CD4-positive, alpha-beta T cell treated with Interleukin-4 for 4 hours (primary cell): ENCODE measurements around the gene TNS1.

Source experiments
- DNase-seq: peaks from one replicate; pipeline ENCODE4 v3.0.0-alpha.2; 2020

The TNS1 gene

GRCh38 chr2:217927601-217928323 is 75.0 kb downstream of the TNS1 start:
- DNase-seq: no peak

DNA sequence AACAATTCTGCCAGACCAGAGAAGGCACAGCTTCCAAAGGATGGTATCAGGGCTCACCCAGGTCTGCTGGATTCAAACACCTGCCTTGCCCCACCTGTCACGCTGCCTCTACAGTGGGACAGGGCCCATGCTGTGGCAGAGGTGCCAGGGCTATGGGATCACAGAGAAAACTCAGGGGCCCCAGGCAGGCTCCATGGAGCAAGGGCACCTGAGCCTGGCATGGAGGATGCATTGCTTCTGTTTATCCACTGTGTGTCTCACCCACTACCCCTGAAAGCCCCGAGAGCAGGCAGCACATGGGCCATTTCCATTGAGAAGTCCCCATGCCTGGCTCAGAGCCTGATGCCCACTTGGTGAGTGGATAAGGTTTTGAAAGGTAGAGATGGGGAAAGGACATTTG is 76.0 kb downstream of the TNS1 start:
- no peak for DNase-seq

DNA sequence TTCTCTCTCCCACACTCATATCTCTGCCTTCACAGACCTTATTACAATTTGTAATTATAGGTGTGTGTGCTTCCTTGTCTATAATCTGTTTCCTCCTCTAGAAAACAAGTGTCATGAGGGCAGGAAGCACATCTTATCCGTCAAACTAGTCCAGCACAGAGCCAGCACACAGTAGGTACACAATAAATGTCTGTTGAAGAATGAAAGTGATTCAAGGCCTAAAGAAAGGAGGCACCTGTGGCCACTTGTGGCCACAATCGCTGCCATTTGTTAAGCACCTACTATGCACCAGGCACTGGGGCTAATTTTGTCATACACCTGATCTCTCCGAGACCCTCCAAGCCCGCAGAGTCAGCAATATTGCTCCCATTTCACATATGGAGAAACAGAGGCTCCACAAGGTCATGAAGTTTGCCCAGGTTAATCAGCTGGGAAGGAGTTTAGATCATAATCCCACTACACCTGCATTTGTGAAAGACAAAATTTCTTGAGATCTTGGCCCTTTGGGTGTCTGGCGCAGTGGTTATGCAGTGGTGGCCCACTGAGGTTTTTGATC is 78.4 kb downstream of the TNS1 start:
- DNase-seq: no peak

- DNase-seq: no peak
Observed at GRCh38 chr2:217923007-217923686, 79.6 kb downstream of the TNS1 start.

DNA sequence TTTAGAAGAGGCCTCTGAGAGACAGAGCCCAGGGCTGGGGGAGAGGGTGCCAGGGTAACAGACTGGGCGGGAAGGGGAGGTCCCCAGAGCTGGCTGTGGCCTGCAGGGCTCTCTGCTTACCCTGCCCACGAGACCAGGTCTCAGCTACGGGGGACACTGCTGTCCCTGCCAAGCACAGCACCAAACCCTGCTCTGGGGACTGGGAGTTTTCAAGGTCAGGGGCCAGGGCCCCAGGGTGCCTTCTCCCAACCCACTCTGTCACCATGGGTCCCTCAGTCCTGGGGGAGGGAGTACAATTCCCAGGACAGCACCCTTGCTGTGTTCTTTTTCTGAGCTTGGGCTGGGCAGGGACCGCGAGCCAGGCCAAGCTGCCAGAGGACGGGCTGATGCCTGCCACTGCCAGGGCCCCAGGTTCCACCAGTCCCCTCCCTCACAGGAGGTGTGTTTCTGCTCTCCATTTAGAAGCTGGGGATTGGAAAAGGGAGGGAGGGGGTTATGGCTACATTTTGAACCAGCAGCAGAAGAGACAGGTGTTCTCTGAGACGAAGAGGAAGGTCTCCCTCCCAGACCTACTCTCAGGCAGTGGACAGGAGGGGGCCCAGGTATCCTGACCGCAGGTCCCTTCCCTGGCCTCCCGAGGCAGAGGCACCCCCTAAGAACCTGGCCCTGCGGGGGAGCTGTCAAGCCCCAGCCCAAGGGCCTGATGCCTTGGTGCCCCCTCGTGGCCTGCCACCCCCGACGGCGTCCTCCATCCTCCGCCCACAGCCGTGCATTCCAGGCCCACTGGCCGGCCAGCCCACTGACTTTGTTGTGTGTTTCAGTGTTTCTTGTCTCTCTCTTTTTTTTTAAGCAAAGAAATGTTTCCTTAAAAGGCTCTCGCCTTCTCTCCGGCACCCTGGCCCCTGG is 80.4 kb downstream of the TNS1 start:
- no peak for DNase-seq

- DNase-seq: no peak
Observed at GRCh38 chr2:217920879-217921603, 81.8 kb downstream of the TNS1 start.

DNA sequence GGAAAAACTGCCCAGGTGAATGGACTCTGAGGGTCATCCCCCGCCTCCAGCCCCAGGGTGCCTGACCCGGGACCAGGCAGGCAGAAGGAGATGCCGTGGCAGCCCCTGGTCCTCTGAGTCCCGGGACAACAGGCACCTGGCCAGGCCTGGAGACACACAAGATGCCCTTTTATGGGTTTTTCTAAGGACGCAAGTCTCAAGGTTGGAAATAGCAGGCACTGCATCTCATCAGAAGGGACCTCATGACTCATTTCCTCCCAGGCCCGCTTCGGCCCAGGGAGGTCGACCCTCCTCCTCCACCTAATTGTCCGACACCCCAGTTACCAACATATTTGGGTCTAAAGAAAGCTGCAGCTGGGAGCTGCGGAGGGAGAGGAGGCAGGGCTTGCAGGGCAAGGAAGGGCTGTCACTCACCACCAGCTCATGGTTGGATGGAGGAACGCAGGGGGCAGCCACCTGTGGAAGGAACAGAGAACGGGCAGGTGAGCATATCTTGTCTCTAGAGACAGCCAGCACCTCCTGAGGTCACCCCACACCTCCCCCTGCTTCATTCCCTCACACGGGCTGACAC is 82.9 kb downstream of the TNS1 start:
- DNase-seq: no peak

GRCh38 chr2:217919204-217919603 is 83.6 kb downstream of the TNS1 start:
- DNase-seq: no peak

GRCh38 chr2:217918308-217919024 is 84.3 kb downstream of the TNS1 start:
- DNase-seq: no peak

DNA sequence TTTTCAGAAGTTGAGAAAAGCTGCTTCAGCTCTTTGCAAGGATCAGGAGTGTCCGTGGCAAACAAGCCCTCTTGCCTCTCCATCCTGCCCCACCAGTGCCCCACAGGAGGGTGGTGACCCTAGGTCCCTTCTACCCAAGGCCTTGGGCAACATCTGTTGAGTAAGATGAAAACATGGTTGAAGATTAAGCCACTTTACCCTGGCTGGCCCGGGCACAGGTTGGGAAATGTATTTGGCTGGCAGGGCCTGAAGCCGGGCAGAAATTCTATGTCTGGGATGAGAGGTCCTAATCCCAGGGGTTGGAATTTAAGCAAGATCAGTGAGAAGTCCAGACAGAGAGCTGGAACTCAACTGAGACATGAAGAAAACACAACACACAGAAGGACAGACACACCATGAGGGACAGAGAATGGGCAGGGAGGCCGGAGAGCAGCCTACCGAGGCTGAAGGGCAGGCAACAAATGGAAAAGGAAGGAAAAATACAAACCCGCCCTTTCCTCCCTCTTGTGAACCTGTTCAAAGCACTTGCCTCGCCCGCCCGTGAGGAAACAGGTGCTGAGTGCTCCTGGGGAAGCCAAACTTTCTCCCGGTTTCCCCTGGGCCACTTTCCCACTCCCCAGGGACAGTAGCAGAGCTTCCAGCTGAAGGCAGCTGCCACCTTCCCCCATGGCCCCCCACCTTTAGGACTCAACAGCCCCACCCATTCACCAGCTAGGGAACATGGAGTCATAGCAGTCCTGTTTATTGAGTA is 86.1 kb downstream of the TNS1 start:
- no peak for DNase-seq

- no peak for DNase-seq
Observed at GRCh38 chr2:217915706-217916105, 87.1 kb downstream of the TNS1 start.

DNA sequence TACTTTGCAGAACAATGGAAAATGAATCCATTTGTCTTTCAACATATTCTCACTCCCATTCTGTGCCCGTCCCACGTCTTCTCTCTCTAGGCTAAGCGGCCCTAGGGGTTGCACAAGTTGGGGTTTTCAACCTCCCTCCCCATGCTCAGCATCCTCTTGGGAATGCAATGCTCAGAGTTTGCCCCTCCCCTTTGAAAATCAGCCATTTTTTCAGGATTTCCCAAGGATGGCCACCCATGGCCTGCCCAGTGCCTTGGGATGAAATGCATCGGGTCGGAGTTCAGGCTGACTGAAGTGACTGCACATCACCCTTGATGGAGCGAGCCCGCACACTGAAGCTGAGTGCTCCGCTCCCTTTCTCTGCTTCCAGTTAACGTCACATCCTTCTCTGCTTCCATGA is 87.9 kb downstream of the TNS1 start:
- no peak for DNase-seq

- DNase-seq: no peak
Observed at GRCh38 chr2:217914078-217914477, 88.7 kb downstream of the TNS1 start.

DNA sequence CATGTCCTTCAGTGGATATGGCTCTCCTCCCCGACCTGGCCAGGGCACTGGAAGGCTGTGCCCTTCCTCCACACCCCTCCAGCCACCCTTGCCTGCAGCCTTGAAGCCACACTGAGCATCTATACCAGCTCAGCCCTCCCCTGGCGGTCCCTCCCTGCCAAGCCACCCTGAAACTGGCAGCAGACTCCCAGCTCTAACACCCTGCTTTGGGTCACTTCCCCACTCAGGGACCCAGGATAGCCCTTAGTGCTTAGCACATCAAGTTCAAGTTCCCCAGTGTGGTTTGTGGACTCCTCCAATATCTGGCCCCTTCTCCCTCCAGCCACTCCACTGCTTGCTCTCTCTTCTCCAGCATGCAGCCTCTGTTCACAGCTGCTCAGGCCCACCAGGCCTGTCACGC is 89.4 kb downstream of the TNS1 start:
- no peak for DNase-seq

DNA sequence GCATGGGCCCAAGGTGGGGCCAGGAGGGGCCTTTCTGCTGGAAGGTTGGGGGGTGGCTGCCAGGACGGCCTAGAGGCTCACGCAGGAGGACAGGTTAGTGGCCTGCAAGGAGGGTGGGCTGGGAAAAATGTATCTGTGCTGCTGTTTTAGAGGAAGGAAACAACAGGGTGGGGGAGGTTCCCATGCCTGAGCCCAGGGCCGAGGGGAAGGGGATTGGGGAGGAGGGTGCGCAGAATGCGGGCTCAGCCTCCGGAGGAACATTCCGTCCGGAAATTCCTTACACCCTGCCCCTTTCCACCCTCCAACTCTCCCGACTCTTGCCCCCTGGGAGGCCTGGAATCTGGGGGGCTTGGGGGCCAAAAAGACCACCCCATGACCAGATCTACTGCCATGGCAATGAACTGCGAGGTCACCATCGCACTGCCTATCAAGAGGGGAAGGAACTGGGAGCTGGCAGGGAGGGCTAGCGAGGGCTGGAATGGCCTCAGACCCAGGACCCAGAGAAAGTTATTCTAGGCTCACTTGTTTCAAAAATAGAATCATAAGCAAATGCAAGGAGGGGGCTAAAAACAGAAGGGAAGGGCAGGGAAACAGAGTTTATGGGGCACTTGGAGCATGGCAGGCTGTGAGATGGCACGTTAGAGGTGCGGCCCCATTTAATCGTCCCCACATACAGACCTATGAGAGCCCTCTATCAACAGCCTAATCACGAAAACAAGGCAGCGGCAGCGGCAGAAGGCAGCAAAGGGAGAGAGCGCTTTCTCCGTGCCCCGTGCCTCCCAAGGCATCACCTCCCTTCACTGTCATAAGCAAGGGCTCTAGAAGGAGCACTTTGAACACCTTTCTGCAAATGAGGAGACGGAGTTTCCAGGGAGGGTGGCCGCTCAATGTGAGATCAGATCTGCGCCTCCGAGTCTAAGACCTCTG is 90.4 kb downstream of the TNS1 start:
- no peak for DNase-seq

DNA sequence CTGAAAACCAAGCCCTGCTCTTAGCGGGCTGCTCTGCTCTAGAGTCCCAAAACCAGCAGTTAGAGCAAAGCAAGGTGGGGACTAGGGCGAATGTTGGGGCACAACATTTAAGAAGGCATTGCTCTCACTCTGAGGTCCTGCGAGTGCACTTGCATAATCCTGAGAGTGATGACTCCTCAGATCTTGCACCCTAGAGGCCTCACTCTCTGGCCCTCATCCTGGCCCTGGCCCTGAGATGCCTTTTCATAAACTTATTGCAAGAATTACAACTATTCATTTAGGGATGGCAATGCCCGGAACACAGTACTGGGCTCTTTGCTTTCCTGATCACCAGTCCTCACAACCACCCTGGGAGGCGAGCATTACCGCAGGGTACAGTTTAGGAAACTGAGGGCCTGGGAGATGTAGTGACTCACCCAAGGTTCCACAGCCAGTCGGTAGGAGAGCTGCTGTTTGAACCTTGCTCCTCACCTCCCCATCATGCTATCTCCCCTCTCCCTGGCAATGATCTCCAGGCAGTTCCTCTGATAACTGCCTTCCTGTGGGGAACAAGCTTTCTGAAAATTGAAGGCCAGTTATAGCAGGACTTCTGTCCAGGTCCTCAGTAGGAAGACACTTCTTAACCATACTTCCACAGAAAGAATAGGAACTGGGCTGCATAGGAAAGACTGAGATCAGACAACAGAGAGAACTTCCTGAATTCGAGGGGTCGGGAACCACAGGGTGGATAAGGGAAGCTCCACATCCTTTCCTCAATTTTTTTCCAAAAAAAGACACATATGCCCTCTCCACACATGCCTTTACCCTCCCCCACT is 91.3 kb downstream of the TNS1 start:
- DNase-seq: no peak

GRCh38 chr2:217910875-217911212 is 92.0 kb downstream of the TNS1 start:
- no peak for DNase-seq

GRCh38 chr2:217909156-217909820 is 93.5 kb downstream of the TNS1 start:
- DNase-seq: no peak
